Measurements from ENCODE around the gene CCDC158. TPM values are rescaled to one million over a fixed set of nuclear protein-coding genes. Genes with fewer than 3 reads are reported as not detected.

Gene CCDC158
- total RNA-seq, 1 donor from 2014 or later, result 0.74 TPM

DNA sequence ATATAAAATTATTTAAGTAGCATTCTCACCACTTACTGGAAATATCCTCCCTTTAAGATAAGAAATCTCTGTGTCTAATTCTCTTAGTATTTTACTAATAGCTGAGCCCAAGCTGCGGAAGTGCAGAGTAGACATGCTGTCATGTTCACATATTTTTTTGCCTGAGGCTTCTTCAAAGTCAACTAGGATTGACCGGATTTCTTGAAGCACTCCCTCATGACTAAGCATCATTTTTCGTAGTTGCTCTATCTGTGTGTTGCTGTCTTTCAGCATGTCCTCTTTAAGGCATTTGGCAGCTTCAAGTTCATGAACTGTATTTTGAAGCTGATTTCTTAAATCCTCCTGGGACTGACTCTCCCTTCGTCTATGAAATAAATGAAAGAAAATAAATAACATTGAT is 36.9 kb downstream of the CCDC158 start:
- no peak overlapping the region for H3K27ac ChIP-seq
- H3K36me3 ChIP-seq, result no peaks in the 10 kb centered on the region
- no peaks in the 10 kb centered on the region for H3K27me3 ChIP-seq (ENCODE audit: low read depth)
- intact Hi-C loops (cut with DNase I), result no loop called here
- no peaks in the 10 kb centered on the region for H3K4me1 ChIP-seq
- TF ChIP-seq, protein P1, sequence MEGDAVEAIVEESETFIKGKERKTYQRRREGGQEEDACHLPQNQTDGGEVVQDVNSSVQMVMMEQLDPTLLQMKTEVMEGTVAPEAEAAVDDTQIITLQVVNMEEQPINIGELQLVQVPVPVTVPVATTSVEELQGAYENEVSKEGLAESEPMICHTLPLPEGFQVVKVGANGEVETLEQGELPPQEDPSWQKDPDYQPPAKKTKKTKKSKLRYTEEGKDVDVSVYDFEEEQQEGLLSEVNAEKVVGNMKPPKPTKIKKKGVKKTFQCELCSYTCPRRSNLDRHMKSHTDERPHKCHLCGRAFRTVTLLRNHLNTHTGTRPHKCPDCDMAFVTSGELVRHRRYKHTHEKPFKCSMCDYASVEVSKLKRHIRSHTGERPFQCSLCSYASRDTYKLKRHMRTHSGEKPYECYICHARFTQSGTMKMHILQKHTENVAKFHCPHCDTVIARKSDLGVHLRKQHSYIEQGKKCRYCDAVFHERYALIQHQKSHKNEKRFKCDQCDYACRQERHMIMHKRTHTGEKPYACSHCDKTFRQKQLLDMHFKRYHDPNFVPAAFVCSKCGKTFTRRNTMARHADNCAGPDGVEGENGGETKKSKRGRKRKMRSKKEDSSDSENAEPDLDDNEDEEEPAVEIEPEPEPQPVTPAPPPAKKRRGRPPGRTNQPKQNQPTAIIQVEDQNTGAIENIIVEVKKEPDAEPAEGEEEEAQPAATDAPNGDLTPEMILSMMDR (IDR thresholded peaks at IDR 0.05), result no peak
- DNase-seq (no peak), ATAC-seq (no peak)
- H3K4me3 ChIP-seq, result no peak overlapping the region
- no peaks in the 10 kb centered on the region for H3K9me3 ChIP-seq

DNA sequence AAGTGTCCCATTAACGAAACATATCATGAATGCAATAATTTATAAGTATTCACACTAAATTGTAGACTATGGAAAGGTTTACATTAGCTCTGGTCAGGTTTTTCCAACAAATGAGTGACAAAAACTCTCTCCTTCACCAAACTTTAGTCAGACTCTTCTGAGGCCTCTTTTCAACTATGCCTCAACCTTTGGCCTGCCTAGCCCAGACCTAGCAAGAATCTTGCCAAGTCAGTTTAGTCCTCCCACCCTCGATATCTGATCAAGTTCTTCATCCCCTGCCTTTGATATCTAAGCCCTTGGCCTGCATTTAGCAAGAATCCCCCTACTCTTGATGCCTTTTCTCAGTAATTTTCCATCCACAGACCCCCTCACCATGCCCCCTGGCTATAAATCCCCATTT is 37.9 kb downstream of the CCDC158 start:
- Histone ChIP-seq H3K27me3 (ENCODE audit: low read depth) (no peaks in the 10 kb centered on the region), H3K27ac (no peak overlapping the region), H3K36me3 (no peaks in the 10 kb centered on the region), H3K9me3 (no peaks in the 10 kb centered on the region), H3K4me3 (no peak overlapping the region), H3K4me1 (peaks cover under 1% of the 10 kb centered on the region)
- DNase-seq, result no peak
- intact Hi-C loops (cut with DNase I), result no loop called here
- ATAC-seq, result no peak
- TF ChIP-seq, protein P1 (IDR thresholded peaks at IDR 0.05), result no peak

DNA sequence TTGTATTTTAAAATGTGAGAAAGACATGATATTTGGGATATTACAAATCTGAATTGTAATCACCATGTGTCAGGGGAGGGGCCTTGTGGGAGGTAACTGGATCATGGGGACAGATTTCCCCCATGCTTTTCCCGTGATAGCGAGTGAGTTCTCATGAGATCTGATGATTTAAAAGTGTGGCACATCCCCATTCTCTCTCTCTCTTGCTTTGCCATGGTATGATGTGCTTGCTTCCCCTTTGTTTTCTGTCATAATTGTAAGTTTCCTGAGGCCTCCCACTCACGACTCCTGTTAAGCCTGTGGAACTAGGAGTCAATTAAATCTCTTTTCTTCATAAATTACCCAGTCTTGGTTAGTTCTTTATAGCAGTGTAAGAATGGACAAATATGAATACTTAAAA is 39.0 kb downstream of the CCDC158 start:
- TF ChIP-seq, protein P1 (IDR thresholded peaks at IDR 0.05), result no peak
- Histone ChIP-seq H3K4me1 (peaks cover 9% of the 10 kb centered on the region), H3K27me3 (ENCODE audit: low read depth) (no peaks in the 10 kb centered on the region), H3K4me3 (no peak overlapping the region), H3K9me3 (no peaks in the 10 kb centered on the region), H3K27ac (no peak overlapping the region), H3K36me3 (no peaks in the 10 kb centered on the region)
- intact Hi-C loops (cut with DNase I), result no loop called here
- DNase-seq (no peak), ATAC-seq (no peak)

DNA sequence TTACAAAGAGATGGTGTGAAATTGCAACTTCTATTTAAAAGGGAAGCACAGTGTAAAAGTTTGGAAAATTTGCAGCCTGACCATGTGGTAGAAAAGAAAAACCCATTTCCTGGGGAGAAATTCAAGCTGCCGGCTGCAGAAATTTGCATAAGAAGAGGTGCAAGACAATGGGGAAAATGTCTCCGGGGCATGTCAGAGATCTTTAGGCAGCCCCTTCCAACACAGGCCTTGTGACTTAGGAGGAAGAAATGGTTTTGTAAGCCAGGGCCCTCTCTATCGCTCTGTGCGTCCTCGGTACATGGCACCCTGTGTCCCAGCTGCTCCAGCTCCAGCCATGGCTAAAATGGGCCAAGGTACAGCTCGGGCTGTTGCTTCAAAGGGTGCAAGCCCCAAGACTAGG is 40.4 kb downstream of the CCDC158 start:
- DNase-seq, result no peak
- no peaks in the 10 kb centered on the region for H3K9me3 ChIP-seq

DNA sequence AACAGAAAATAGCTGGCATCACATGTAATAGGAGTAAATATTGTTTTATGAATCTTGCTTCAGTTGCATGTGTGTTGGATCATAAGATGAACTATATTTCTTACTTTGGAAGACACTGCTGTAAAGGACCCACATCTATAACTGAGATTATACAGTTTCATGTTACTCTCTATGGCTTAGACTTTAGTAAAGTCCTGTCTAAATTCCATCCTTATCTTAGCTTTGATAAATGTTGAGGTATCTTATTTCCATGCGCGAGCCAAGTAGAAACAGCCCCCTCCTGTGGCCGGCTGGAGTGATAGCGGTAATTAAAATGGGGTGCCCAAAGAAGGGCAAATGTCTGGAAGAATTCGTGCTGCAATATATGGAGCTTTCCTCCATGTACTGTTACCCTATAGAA is 43.0 kb downstream of the CCDC158 start:
- peak; percentile 55 for DNase-seq
- no peaks in the 10 kb centered on the region for H3K9me3 ChIP-seq

More for the DNA sequence above, 40.4 kb downstream of the CCDC158 start:
- no peaks in the 10 kb centered on the region for H3K36me3 ChIP-seq
- no peak overlapping the region for H3K4me3 ChIP-seq
- no peaks in the 10 kb centered on the region for H3K27me3 ChIP-seq (ENCODE audit: low read depth)
- intact Hi-C loops (cut with DNase I), result no loop called here
- no peak overlapping the region for H3K27ac ChIP-seq
- TF ChIP-seq, protein P1 (IDR thresholded peaks at IDR 0.05), result no peak
- H3K4me1 ChIP-seq, result peaks cover 9% of the 10 kb centered on the region
- ATAC-seq, result no peak

More for the DNA sequence above, 43.0 kb downstream of the CCDC158 start:
- Histone ChIP-seq H3K4me3 (no peak overlapping the region), H3K4me1 (peaks cover 12% of the 10 kb centered on the region), H3K27me3 (ENCODE audit: low read depth) (no peaks in the 10 kb centered on the region), H3K27ac (no peak overlapping the region), H3K36me3 (no peaks in the 10 kb centered on the region)
- peak; percentile 70 to 75 for ATAC-seq
- intact Hi-C loops (cut with DNase I), result no loop called here
- TF ChIP-seq, protein P1 (IDR thresholded peaks at IDR 0.05), result peak; percentile 60
